HG03139 (cell line): ENCODE data around the gene SCAPER.

Source experiments
- ATAC-seq: cut with Tn5 transposase; IDR thresholded peaks from one replicate; pipeline ENCODE4 v1.9.1; 2021; ENCODE audit not compliant: unreplicated experiment

SCAPER gene

GRCh38 chr15:76377751-76378150, 527.4 kb downstream of the SCAPER start:
- ATAC-seq = no peak

DNA sequence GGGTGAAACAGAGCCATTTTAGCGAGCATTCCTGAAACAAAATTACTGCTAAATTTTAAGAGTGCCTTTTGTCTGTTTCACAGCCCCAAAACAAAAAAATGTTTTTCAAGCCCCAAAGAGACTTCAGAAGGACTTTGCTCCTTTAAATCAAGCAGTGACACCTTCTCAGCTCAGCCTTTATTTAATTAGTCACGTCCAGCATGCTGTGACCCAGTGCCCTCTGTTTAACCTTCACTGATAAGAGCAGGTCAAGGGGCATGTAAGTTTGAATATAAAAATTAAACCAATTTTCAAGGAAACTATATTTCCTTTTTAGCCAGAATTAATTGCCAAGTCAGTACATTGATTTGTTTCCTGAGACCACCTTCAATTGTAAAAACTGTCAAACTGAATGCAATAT, 527.9 kb downstream of the SCAPER start:
- no peak for ATAC-seq

GRCh38 chr15:76376816-76377215, 528.3 kb downstream of the SCAPER start:
- no peak for ATAC-seq

GRCh38 chr15:76376029-76376428, 529.1 kb downstream of the SCAPER start:
- ATAC-seq = no peak

DNA sequence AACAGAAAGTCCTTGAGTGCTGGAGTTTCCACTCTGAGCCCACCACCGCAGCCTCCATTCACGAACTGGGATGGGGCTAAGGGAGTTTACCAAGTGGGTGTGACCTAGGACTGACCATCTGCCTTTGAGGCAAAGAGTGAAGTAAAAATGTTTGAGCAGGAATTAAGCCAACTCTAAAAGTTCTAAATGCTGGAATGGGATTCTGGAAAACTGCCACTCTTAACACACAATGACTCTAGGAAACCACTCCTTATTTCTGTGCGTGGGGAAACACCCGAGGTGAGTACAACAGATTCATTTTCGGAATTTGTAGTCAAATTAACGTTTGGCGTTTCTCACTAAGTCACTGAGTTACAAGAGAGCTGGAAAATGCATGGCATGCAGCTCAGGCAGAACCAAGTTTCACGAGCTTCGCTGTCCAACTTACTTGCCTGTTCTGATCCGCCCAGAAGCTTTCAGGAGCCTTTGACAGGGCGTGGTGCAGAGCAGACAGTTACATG, 537.0 kb downstream of the SCAPER start:
- ATAC-seq = no peak

DNA sequence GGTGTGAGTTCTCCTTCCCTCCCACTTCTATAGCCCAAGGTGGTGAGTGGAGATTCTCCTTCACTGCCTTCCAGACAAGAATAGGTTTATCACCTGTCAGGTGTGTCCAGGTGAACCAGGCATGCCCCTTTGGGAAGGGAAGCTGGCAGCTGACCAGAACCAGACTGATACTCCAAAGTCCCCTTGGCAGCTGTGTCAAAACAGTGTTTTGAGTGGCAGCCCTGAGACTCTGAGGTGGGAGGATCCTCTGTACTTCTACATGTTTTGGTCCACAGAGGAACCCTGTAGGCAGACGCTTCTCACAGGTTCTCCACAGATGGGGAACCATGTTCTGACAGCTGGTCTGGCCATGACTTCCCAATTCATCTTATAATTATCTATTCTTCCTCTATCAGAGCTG, 538.4 kb downstream of the SCAPER start:
- no peak for ATAC-seq

DNA sequence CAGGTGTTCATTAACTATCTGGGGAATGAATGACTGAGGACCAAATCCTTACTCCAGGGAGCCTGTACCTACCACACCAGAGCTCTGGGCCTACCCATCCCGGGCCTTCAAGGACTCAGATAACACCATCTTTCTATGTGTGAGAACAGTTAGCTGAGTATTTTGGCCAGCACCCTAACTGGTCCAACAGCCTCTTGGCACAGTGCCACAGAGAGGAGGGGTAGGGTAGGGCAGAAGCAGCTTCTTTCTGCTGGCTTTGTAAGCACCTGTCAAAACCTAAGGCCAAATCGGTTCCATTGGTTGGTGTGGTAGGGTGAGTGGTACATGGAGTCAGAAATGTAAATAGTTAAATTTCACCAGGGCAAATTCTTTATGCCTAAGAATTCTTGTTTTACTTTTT, 541.9 kb downstream of the SCAPER start:
- ATAC-seq = no peak

DNA sequence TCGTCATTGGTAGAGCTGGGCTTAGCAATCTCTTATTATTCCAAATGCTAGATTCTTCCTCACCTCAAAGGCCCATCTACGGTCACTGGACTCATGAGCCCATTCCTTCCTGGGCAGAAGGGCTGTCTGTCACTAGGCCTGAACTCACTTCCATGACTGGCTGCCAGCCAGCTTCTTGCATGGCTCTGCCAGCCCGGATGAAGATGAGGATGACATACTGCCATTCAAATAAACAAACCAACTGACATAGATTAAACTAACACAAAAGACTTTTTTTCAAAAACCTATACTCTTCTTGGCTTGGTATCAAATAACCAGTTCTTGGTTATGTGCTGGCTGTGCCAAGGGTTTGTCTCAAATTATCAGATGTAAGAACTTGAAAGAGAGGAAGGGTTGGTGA, 544.7 kb downstream of the SCAPER start:
- no peak for ATAC-seq

DNA sequence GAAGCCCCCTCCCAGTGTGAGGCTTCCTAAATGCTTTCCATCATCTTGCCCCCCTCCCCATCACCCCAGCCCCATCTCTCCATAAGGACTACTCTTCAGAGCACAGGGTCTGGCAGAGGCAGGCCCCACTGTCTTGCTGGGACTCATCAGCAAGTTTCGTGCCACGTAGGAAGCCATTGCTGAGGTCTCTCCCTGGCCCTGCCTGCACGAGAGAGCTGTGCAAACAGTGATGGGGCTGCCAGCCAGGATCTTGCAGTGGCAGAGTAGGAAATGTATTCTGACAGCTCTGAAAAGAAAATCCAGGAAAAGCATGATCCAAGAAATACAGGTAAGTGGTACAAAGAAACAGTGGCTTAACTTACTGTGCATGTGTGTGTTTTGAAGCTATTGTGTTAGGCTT, 546.0 kb downstream of the SCAPER start:
- no peak for ATAC-seq

GRCh38 chr15:76358453-76358852, 546.7 kb downstream of the SCAPER start:
- no peak for ATAC-seq

GRCh38 chr15:76354823-76355440, 550.2 kb downstream of the SCAPER start:
- ATAC-seq = no peak

GRCh38 chr15:76353903-76354302, 551.2 kb downstream of the SCAPER start:
- ATAC-seq = no peak

GRCh38 chr15:76353023-76353577, 552.0 kb downstream of the SCAPER start:
- no peak for ATAC-seq

GRCh38 chr15:76349301-76350070, 555.7 kb downstream of the SCAPER start:
- ATAC-seq = no peak

DNA sequence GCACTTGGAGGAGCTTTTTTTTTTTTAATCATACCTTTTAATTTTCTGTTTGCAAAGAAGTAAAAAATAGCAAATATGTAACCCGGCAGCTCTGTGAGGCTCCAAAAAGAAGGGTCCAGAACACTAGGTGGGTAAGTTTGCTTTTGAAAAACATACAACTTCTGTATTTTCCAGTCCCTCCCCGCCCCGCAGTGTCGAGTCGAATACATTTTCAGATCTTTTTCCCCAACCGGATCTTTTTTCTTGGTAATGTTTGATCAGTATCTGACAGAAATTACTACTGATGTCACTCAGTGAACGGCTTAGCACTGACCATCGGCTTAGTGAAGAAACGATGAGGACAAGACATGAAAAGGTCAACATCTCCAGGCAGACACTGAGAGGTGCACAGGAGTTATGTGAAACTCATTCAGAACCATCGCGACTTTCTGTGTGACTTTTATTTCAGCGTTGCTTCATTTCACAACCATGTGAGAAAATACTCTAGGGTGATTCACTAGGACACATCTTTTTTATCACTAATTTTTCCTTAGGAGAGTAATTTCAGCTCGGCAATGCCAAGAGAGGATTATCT, 557.6 kb downstream of the SCAPER start:
- ATAC-seq = no peak

DNA sequence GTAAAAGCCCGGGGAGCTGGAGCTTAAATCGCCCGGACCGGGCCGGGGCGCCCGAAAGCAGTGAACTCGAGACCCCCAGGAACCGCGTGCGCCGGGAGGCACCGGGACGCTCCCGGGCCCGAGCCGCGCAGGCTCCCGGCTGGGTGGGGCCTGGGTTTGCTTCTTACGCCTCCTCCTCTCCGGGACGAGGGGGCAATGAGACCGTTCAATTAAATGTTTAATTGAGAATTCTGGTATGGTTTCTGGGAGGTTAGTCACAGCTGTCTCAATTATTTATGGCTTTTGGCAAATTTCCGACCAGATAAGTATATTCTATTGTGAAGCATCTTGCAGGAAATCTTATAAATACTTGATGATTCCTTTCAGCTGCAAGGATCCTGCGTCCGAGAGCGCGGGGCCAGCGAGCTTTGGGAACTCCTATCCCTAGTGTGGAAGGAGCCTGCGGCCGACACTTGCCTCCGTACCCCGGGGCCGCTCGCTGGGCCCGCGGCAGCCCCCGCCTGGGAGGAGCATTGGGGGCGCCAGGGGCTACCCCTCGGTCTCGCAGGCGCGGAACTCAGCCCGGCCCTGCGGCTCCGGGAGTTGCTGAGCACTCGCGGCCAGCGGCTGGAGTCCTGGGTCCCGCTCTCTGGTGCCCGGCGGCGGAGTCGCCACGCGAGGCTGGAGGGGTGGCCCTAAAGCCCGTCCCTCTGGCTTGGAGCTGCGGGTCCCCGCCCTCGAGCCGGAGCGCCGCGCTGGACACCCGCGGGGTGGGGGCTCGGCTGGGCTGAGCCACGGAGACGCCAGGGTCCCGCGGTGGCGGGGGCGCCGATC, 558.3 kb downstream of the SCAPER start:
- ATAC-seq = no peak

GRCh38 chr15:76345880-76346668, 559.1 kb downstream of the SCAPER start:
- no peak for ATAC-seq

DNA sequence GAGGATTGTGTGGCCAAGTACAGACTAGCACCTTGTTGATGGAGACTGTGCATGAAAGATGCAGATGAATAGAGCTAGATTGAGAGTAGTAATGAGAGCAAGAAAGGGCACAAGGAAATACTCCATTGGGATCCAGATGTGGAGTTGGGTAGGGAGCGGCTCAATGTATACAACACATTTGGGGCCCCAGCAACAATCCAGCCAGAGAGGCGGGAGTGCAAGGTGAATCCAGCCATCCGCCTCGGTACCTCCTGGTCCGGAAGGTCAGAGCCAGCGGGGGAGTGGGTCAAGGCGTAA, 559.6 kb downstream of the SCAPER start:
- no peak for ATAC-seq

GRCh38 chr15:76344893-76345582, 560.1 kb downstream of the SCAPER start:
- no peak for ATAC-seq
